Heart left ventricle (tissue), 16 donors: ENCODE results near the gene FAM76A. TPM values are rescaled to one million over a fixed set of nuclear protein-coding genes. Genes with fewer than 3 reads are reported as not detected.
"Not testable (repeated sequence)": the region's sequence is repeated elsewhere in the genome, so short reads cannot be mapped to it uniquely, and the experiment has no call there.

Experiments used
- ATAC-seq, 4 donors: fragments of 200-7000 bp; cut with Tn5 transposase; one replicate each; pipeline ENCODE4 v1.9.1; 2020 to 2022; ENCODE audit warnings: moderate library complexity in 4 of 4, mild to moderate bottlenecking in 3 of 4, moderate number of reproducible peaks in 1 of 4
- DNase-seq, 5 donors: peaks; one replicate each; pipeline ENCODE4 v3.0.0-alpha.2; 2020
- H3K27ac ChIP-seq, 12 donors: fragments of 200-600 bp; sonication (generic) in 4 of 12; one replicate each; pipeline versions ENCODE4 v1.5.0 to v1.8.0; 2016 to 2022; ENCODE audit warnings: mild to moderate bottlenecking in 2 of 12
- H3K27me3 ChIP-seq, 9 donors: fragments of 200-600 bp; sonication (generic) in 2 of 9; one replicate each; pipeline versions ENCODE4 v1.5.1 to v1.8.0; 2016 to 2022; ENCODE audit warnings: mild to moderate bottlenecking in 3 of 9
- H3K36me3 ChIP-seq, 9 donors: fragments of 200-600 bp; sonication (generic) in 2 of 9; one replicate each; pipeline versions ENCODE4 v1.5.0 to v1.8.0; 2018 to 2022; ENCODE audit warnings: mild to moderate bottlenecking in 2 of 9
- H3K4me1 ChIP-seq, 12 donors: fragments of 200-600 bp; sonication (generic) in 4 of 12; one replicate each; pipeline versions ENCODE4 v1.5.0 to v1.8.0; 2016 to 2022; ENCODE audit warnings: mild to moderate bottlenecking in 3 of 12
- H3K4me3 ChIP-seq, 12 donors: fragments of 200-600 bp; sonication (generic) in 4 of 12; one replicate each; pipeline versions ENCODE4 v1.5.0 to v1.8.0; 2017 to 2022; ENCODE audit warnings: mild to moderate bottlenecking in 9 of 12, moderate library complexity in 4 of 12
- H3K9me3 ChIP-seq, 12 donors: fragments of 200-600 bp; sonication (generic) in 4 of 12; one replicate each; pipeline versions ENCODE4 v1.5.0 to v1.8.0; 2016 to 2022; ENCODE audit warnings: mild to moderate bottlenecking in 1 of 12
- POLR2A ChIP-seq, 2 donors: fragments of 450-650 bp; IDR thresholded peaks; one replicate each; pipeline ENCODE4 v1.6.1; 2017; ENCODE audit warnings: antibody characterized with exemption in 2 of 2, mild to moderate bottlenecking in 2 of 2, moderate library complexity in 2 of 2
- WGBS, 4 donors: extraction: QIAGEN DNeasy Blood & Tissue Kit in 2 of 4; methylation state at CpG; one replicate each; pipeline versions ENCODE4 v1.1.5 to v1.1.7; 2013 to 2018; 5-methylcytosine and 5-hydroxymethylcytosine counted together
- intact Hi-C, 10 donors: fragments of 100-400 bp; cut with DNase I; formaldehyde crosslinking; loops; one replicate each; pipeline versions ENCODE4 v1.11.1 to v1.14.2; 2022
- polyA plus RNA-seq, 2 donors: library from polyadenylated mRNA; stranded (reverse); fragments of 200-250 nt; gene quantifications; one replicate each; pipeline ENCODE4 v1.2.3, GENCODE V29; 2013
- total RNA-seq, 9 donors: library from RNA; depleted of rRNA in 2 of 9; stranded (reverse); fragments of >200 nt in 2 of 9; fragmentation: NEBNext Ultra II Directional in 3 of 9; extraction: Animal tissue kit (Norgen Biotek cat#: 25700) in 3 of 9; gene quantifications; one replicate each; pipeline versions ENCODE4 v1.1.0 to v1.2.4, GENCODE V29; 2016 to 2023
- TF ChIP-seq, protein P1 (sequence below), 12 donors: fragments of 200-600 bp; sonication (generic) in 4 of 12; IDR thresholded peaks; one replicate each; pipeline versions ENCODE4 v1.5.0 to v1.8.0; 2018 to 2022; ENCODE audit warnings: antibody characterized with exemption in 12 of 12, mild to moderate bottlenecking in 5 of 12
- donor health status: ischemic (EF 13 %, LVEDD 7.1; RV severe dilation, severe dysfunction).
- donor health status: healthy with polysubstance abuse.
- donor health status: DM: no; HTN: yes; CAD: no.
- donor health status: DM: no; HTN: no; CAD: no.
- donor health status: ischemic (EF 25% LVEDD 6.9; RV normal size, moderate dysfunction).
- donor health status: ischemic (EF 25% LVEDD 5.7; RV mildly dilated, moderate dysfunction).
- donor health status: healthy.
- donor health status: DM: yes; HTN: yes; CAD: no.
- donor health status: ischemic (EF 35%, LVEDD 5.7; RV mildly dilated, moderate dysfunction).
- donor health status: nonischemic (EF 11% LVEDD 7.7; RV severe dilation, severe dysfunction).
- donor health status: DM: yes; HTN: yes; CAD: no.
- donor health status: PGD.
- donor health status: ischemic (EF 29% LVEDD 5.4; RV normal size, mild dysfunction).
- donor health status: nonischemic (EF 23%, LVEDD 6.1; RV moderate dilation, normal function).

The FAM76A gene
- total and polyA plus RNA-seq, 11 donors = 3.7 to 24.0 (median 13.1) TPM

DNA sequence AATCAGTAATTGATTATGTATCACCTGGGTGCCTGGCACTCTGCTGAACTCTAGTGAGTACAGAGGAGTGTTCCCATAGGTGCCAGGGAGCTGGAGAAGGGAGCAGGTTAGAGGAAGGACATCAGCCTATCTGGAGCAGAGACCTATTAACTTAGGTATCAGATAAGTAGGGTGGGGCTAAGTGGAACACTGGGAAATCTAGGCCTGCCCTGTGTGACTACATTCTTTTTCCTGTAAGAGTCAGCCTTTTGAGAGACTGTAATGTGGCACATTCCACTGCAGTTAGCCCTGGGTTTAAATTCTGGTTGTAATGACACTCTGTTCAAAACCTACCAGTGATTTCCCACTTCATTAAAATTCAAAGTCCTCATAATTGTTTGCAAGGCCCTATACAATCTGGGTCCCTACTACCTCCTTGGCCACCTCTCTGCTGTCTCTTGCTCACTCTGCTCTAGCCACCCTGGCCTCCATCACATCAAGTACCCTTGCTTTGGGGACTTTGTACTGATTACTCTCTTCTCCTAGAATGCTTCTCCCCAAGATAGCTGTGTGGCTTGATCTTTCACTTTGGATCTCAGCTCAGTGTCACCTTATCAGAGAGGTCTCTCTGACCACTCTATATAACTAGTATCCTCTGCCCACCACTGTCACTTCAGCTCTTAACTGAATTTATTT lies 60.2 kb downstream of the FAM76A start:
- Histone ChIP-seq H3K9me3 (no peaks in the 10 kb centered on the region), H3K36me3 (peaks cover 0 to 28% (median 11%) of the 10 kb centered on the region in 9 donors), H3K27me3 (no peaks in the 10 kb centered on the region), H3K4me3 (no peak overlapping the region), H3K4me1 (peaks cover 5 to 88% (median 41%) of the 10 kb centered on the region in 12 donors), H3K27ac (peak overlapping the region in 2 of 12 donors; percentile 16 to 18)
- TF ChIP-seq POLR2A (IDR thresholded peaks at IDR 0.05) = no peak
- TF ChIP-seq, protein P1, sequence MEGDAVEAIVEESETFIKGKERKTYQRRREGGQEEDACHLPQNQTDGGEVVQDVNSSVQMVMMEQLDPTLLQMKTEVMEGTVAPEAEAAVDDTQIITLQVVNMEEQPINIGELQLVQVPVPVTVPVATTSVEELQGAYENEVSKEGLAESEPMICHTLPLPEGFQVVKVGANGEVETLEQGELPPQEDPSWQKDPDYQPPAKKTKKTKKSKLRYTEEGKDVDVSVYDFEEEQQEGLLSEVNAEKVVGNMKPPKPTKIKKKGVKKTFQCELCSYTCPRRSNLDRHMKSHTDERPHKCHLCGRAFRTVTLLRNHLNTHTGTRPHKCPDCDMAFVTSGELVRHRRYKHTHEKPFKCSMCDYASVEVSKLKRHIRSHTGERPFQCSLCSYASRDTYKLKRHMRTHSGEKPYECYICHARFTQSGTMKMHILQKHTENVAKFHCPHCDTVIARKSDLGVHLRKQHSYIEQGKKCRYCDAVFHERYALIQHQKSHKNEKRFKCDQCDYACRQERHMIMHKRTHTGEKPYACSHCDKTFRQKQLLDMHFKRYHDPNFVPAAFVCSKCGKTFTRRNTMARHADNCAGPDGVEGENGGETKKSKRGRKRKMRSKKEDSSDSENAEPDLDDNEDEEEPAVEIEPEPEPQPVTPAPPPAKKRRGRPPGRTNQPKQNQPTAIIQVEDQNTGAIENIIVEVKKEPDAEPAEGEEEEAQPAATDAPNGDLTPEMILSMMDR (IDR thresholded peaks at IDR 0.05) = no peak
- intact Hi-C loops = no loop called here
- ATAC-seq = peak in 2 of 4 donors; percentile 36 to 44
- DNase-seq = no peak

- Histone ChIP-seq H3K36me3 (peaks cover 0 to 31% (median 21%) of the 10 kb centered on the region in 9 donors), H3K4me1 (peaks cover 5 to 70% (median 40%) of the 10 kb centered on the region in 12 donors), H3K9me3 (no peaks in the 10 kb centered on the region), H3K27ac (peak overlapping the region in 2 of 12 donors; percentile 56 to 63), H3K4me3 (no peak overlapping the region), H3K27me3 (no peaks in the 10 kb centered on the region)
- intact Hi-C loops = no loop called here
- no peak for ATAC-seq
- TF ChIP-seq, protein P1 (IDR thresholded peaks at IDR 0.05) = no peak
- no peak for TF ChIP-seq POLR2A (IDR thresholded peaks at IDR 0.05)
- DNase-seq = no peak
Measured at GRCh38 chr1:27787895-27788294, 62.1 kb downstream of the FAM76A start.

- H3K36me3 ChIP-seq = peaks cover 3 to 48% (median 38%) of the 10 kb centered on the region in 9 donors
- 37 to 45% (median 43%) methylated on average over 4 of the region's 4 CpGs for WGBS, 4 donors
- DNase-seq (peak in 4 of 5 donors; percentile 35 to 51 (median 46)), ATAC-seq (peak; percentile 89 to 97 (median 91))
- peaks cover 5 to 60% (median 29%) of the 10 kb centered on the region in 12 donors for H3K4me1 ChIP-seq
- intact Hi-C loops = no loop called here
- no peaks in the 10 kb centered on the region for H3K27me3 ChIP-seq
- H3K4me3 ChIP-seq = no peak overlapping the region
- no peaks in the 10 kb centered on the region for H3K9me3 ChIP-seq
- TF ChIP-seq, protein P1 (IDR thresholded peaks at IDR 0.05) = no peak
- no peak for TF ChIP-seq POLR2A (IDR thresholded peaks at IDR 0.05)
- peak overlapping the region in 10 of 12 donors; percentile 4 to 63 (median 50) for H3K27ac ChIP-seq
Measured at GRCh38 chr1:27789540-27790041, 63.8 kb downstream of the FAM76A start.

DNA sequence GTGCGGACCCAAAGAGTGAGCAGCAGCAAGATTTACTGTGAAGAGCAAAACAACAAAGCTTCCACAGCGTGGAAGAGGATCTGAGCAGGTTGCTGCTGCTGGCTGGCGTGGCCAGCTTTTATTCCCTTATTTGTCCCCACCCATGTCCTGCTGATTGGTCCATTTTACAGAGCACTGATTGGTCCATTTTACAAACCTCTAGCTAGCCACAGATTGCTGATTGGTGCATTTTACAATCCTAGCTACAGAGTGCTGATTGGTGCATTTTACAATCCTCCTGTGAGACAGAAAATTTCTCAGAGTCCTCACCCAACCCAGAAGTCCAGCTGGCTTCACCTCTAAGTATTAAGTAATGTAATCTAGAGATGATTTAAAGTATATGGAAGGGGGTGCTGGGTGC lies 64.5 kb downstream of the FAM76A start:
- ATAC-seq = not testable (repeated sequence)
- 95 to 98% (median 96%) methylated on average over 3 of the region's 3 CpGs for WGBS, 4 donors

More for the DNA sequence above, 64.5 kb downstream of the FAM76A start:
- peaks cover 3 to 55% (median 45%) of the 10 kb centered on the region in 9 donors for H3K36me3 ChIP-seq
- H3K27ac ChIP-seq = peak overlapping the region in 10 of 12 donors; percentile 4 to 63 (median 50)
- intact Hi-C loops, DNase-seq, H3K9me3 ChIP-seq, H3K27me3 ChIP-seq, H3K4me3 ChIP-seq: not testable (repeated sequence)
- H3K4me1 ChIP-seq = peaks cover 5 to 54% (median 29%) of the 10 kb centered on the region in 12 donors
